ENCODE results near the gene PIP5K1B. TPM values are rescaled to one million over a fixed set of nuclear protein-coding genes. Genes with fewer than 3 reads are reported as not detected.

PIP5K1B gene
- total and polyA plus RNA-seq, 2 donors (not counting 1 experiment from before 2014, with no cell fraction given), result 11.8 to 24.1 TPM

- peaks cover 0 to 8% (median 2%) of the 10 kb centered on the region in 3 donors for H3K9me3 ChIP-seq (ENCODE audit: control extremely low read depth in 1 of 3, control insufficient read depth in 2 of 3, insufficient read depth in 1 of 3, low read length in 2 of 3)
- H3K4me3 Mint-ChIP-seq, result no peak overlapping the region
- H3K27me3 ChIP-seq (replicated peaks in 1 of 4; ENCODE audit: control extremely low read depth in 1 of 4, control insufficient read depth in 3 of 4, insufficient read depth in 4 of 4, low read length in 3 of 4), result no peaks in the 10 kb centered on the region
- H3K9me3 Mint-ChIP-seq (ENCODE audit: insufficient read depth), result no peaks in the 10 kb centered on the region
- peaks cover 36% of the 10 kb centered on the region for H4K20me1 ChIP-seq (ENCODE audit: control insufficient read depth, insufficient read depth, low read length, poor library complexity, severe bottlenecking)
- ATAC-seq (ENCODE audit: low read depth) (no peak), DNase-seq (no peak)
- H2AFZ ChIP-seq (ENCODE audit: insufficient read depth, low read depth, low read length, poor library complexity, severe bottlenecking), result no peak overlapping the region
- peaks cover 0 to 4% of the 10 kb centered on the region in 2 experiments for H3K36me3 ChIP-seq (replicated peaks in 1 of 2; ENCODE audit: control extremely low read depth in 1 of 2, control insufficient read depth in 1 of 2, extremely low read depth in 1 of 2, insufficient read depth in 2 of 2, low read length in 1 of 2)
- no peak overlapping the region for H3K4me3 ChIP-seq (ENCODE audit: control extremely low read depth in 1 of 5, extremely low read depth in 1 of 5, insufficient read depth in 1 of 5, low read depth in 2 of 5, low read length in 4 of 5)
- H3K79me2 ChIP-seq (ENCODE audit: control insufficient read depth, insufficient read depth, low read length), result peaks cover 83% of the 10 kb centered on the region
- peaks cover 24% of the 10 kb centered on the region for H3K4me1 Mint-ChIP-seq
- no peak overlapping the region for H3K9ac ChIP-seq (ENCODE audit: low read length)
- no peak overlapping the region for H3K27ac Mint-ChIP-seq
- no CpG with 5 or more reads among the region's 2 CpGs for WGBS (ENCODE audit: insufficient coverage)
- no peaks in the 10 kb centered on the region for H3K27me3 Mint-ChIP-seq
- TF ChIP-seq CTCF (IDR thresholded peaks at IDR 0.05) (no peak), EZH2 (IDR thresholded peaks at IDR 0.05; ENCODE audit: borderline replicate concordance, insufficient read depth, low read depth, low read length, poor library complexity, severe bottlenecking) (no peak)
- CTCF ChIA-PET, result interaction anchor here (0.9 to 1.9 kb wide), 3 partner anchors 20 to 240 kb away, joined by 3 to 6 read pairs (median 4); a partner anchor contains a TSS
- peaks cover 12 to 16% of the 10 kb centered on the region in 2 donors for H3K4me1 ChIP-seq (ENCODE audit: control insufficient read depth in 2 of 2, insufficient read depth in 2 of 2, low read length in 2 of 2)
- H3K4me2 ChIP-seq (replicated peaks; ENCODE audit: low read depth, low read length, poor library complexity, severe bottlenecking), result no peak overlapping the region
- POLR2A ChIA-PET, result no interaction called here
- intact Hi-C loops (cut with micrococcal nuclease), result loop anchor here (5.0 kb wide), 1 partner anchor 43 kb away; no protein-coding TSS in a partner anchor
- no peak overlapping the region for H3K27ac ChIP-seq (ENCODE audit: low read length in 2 of 2)
These were observed 55.1 kb downstream of the PIP5K1B start for GRCh38 chr9:68759981-68760673.

GRCh38 chr9:68760674-68761333 lies 55.8 kb downstream of the PIP5K1B start:
- TF ChIP-seq EZH2 (IDR thresholded peaks at IDR 0.05; ENCODE audit: borderline replicate concordance, insufficient read depth, low read depth, low read length, poor library complexity, severe bottlenecking) (no peak), CTCF (IDR thresholded peaks at IDR 0.05) (no peak)
- Histone ChIP-seq H3K4me2 (replicated peaks; ENCODE audit: low read depth, low read length, poor library complexity, severe bottlenecking) (no peak overlapping the region), H3K9ac (ENCODE audit: low read length) (no peak overlapping the region), H3K9me3 (ENCODE audit: control extremely low read depth in 1 of 3, control insufficient read depth in 2 of 3, insufficient read depth in 1 of 3, low read length in 2 of 3) (peaks cover 0 to 8% (median 2%) of the 10 kb centered on the region in 3 donors), H3K4me3 (ENCODE audit: control extremely low read depth in 1 of 5, extremely low read depth in 1 of 5, insufficient read depth in 1 of 5, low read depth in 2 of 5, low read length in 4 of 5) (no peak overlapping the region), H3K36me3 (replicated peaks in 1 of 2; ENCODE audit: control extremely low read depth in 1 of 2, control insufficient read depth in 1 of 2, extremely low read depth in 1 of 2, insufficient read depth in 2 of 2, low read length in 1 of 2) (peaks cover 0 to 4% of the 10 kb centered on the region in 2 experiments), H4K20me1 (ENCODE audit: control insufficient read depth, insufficient read depth, low read length, poor library complexity, severe bottlenecking) (peaks cover 36% of the 10 kb centered on the region), H3K4me1 (ENCODE audit: control insufficient read depth in 2 of 2, insufficient read depth in 2 of 2, low read length in 2 of 2) (peaks cover 12 to 16% of the 10 kb centered on the region in 2 donors), H2AFZ (ENCODE audit: insufficient read depth, low read depth, low read length, poor library complexity, severe bottlenecking) (no peak overlapping the region), H3K27me3 (replicated peaks in 1 of 4; ENCODE audit: control extremely low read depth in 1 of 4, control insufficient read depth in 3 of 4, insufficient read depth in 4 of 4, low read length in 3 of 4) (no peaks in the 10 kb centered on the region), H3K79me2 (ENCODE audit: control insufficient read depth, insufficient read depth, low read length) (peaks cover 76% of the 10 kb centered on the region), H3K27ac (ENCODE audit: low read length in 2 of 2) (no peak overlapping the region)
- Mint-ChIP-seq H3K27ac (no peak overlapping the region), H3K4me1 (peaks cover 24% of the 10 kb centered on the region), H3K27me3 (no peaks in the 10 kb centered on the region), H3K9me3 (ENCODE audit: insufficient read depth) (no peaks in the 10 kb centered on the region), H3K4me3 (no peak overlapping the region)
- WGBS (ENCODE audit: insufficient coverage), result no CpG with 5 or more reads among the region's 2 CpGs
- no peak for DNase-seq
- ChIA-PET CTCF (interaction anchor here (0.9 to 1.9 kb wide), 3 partner anchors 19 to 239 kb away, joined by 3 to 6 read pairs (median 4); a partner anchor contains a TSS), POLR2A (no interaction called here)
- ATAC-seq (ENCODE audit: low read depth), result no peak
- intact Hi-C loops (cut with micrococcal nuclease), result loop anchor here (5.0 kb wide), 1 partner anchor 44 kb away; no protein-coding TSS in a partner anchor

Data from B cell (primary cell).